NOMO-1 treated with DMSO at 0.1 percent for 48 hours (cell line): ENCODE measurements around the gene TNS3.
"Not testable (repeated sequence)": the region's sequence is repeated elsewhere in the genome, so short reads cannot be mapped to it uniquely, and the experiment has no call there.

ENCODE experiments used
- DNase-seq: peaks from one replicate; lab custom pipeline; 2025; ENCODE audit not compliant: unreplicated experiment; lab: John Stamatoyannopoulos, UW

Gene TNS3

GRCh38 chr7:47273088-47273487 lies 308.8 kb downstream of the TNS3 start:
- no peak for DNase-seq

GRCh38 chr7:47271749-47272148 lies 310.2 kb downstream of the TNS3 start:
- DNase-seq, result no peak

GRCh38 chr7:47268851-47269836 lies 312.8 kb downstream of the TNS3 start:
- no peak for DNase-seq

DNA sequence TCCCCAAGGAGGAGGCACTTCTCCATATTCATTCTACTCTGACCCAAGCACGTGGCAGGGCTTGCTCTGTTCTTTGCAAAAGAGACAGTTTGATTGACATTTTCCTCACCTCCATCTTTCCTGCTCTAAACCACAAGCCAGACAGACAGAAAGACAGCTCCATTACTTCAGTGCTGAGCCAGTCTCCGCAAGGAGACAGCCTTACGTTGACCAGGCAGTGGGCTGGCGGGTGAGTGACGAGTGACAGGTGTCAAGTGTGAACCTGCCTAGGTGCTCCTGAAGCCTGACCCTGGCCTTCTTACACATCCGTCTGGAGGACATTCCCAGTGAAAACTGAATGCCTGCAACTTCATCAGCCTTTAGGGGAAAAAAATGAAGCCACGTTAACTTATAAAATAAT lies 314.6 kb downstream of the TNS3 start:
- no peak for DNase-seq

- no peak for DNase-seq
These were observed 315.1 kb downstream of the TNS3 start for GRCh38 chr7:47266799-47267198.

DNA sequence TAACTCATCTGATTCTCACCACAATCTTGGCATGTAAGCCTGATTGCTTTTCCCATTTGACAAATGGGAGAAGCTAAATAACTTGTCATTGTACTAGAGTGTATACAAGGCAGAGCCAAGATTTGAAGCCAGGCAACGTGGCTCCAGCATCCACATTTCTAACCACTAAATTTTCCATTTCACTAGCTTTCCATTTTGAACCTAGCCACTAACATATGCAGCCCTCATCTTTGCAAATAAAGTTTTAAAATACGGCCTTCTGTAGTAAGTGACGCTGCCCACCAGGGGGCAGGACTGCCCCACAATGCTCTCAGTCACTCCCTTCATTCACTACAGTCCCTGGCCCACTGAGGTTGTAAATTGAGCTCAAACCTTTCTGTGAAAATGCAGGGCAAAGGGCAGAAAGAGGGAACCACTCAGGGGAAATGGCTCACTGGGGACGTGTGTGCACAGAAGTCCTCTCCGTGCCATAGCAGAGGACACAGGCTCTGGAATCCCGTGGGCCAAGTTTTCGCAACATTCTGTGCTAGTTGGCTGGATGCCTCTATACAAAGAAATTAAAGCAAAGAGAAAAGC lies 315.7 kb downstream of the TNS3 start:
- peak; percentile 71 for DNase-seq

GRCh38 chr7:47265621-47266020 lies 316.3 kb downstream of the TNS3 start:
- no peak for DNase-seq

- no peak for DNase-seq
These were observed 317.8 kb downstream of the TNS3 start for GRCh38 chr7:47264021-47264651.

- no peak for DNase-seq
These were observed 319.0 kb downstream of the TNS3 start for GRCh38 chr7:47262881-47263280.

- not testable (repeated sequence) for DNase-seq
These were observed 319.8 kb downstream of the TNS3 start for GRCh38 chr7:47262160-47262559.

GRCh38 chr7:47260270-47260669 lies 321.6 kb downstream of the TNS3 start:
- no peak for DNase-seq

GRCh38 chr7:47259682-47260081 lies 322.2 kb downstream of the TNS3 start:
- no peak for DNase-seq

DNA sequence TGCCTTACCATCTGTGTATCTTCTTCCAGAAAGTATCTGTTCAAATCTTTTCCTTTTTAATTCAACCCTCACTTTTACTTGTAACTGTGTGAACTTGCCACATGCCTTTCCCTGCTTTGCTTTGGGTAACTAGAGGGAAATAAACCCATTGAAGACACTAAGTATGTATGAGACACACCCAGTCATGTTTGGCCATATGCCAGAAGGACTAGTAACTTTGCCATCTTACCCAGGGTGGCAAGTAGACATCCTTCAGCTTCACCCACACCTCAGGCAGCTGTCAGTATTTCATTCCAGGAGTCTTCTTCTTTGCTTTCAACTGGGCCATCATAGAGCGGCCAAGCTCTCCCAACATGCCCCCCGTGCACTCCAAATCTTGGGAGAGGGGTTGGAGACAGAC lies 323.1 kb downstream of the TNS3 start:
- no peak for DNase-seq

- DNase-seq, result no peak
These were observed 325.9 kb downstream of the TNS3 start for GRCh38 chr7:47256016-47256415.

DNA sequence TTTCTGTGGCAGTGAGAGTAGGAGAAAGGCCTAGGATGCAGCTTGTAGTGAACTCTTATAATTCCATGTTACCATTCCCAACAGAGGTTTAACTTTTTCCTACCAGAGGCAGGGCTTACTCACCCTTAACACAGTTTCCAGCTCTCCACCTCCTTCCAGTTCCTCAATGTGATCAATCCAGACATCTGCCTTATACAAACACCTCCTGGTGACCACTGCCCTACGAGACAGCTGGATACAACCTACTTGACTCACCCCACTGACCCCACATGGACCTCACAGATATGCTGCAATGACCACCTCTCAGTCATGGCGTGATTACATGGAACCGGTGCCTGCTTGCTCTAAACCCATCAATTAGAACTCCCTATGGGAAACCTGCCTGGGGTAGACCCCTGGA lies 326.5 kb downstream of the TNS3 start:
- no peak for DNase-seq

GRCh38 chr7:47255007-47255406 lies 326.9 kb downstream of the TNS3 start:
- no peak for DNase-seq

DNA sequence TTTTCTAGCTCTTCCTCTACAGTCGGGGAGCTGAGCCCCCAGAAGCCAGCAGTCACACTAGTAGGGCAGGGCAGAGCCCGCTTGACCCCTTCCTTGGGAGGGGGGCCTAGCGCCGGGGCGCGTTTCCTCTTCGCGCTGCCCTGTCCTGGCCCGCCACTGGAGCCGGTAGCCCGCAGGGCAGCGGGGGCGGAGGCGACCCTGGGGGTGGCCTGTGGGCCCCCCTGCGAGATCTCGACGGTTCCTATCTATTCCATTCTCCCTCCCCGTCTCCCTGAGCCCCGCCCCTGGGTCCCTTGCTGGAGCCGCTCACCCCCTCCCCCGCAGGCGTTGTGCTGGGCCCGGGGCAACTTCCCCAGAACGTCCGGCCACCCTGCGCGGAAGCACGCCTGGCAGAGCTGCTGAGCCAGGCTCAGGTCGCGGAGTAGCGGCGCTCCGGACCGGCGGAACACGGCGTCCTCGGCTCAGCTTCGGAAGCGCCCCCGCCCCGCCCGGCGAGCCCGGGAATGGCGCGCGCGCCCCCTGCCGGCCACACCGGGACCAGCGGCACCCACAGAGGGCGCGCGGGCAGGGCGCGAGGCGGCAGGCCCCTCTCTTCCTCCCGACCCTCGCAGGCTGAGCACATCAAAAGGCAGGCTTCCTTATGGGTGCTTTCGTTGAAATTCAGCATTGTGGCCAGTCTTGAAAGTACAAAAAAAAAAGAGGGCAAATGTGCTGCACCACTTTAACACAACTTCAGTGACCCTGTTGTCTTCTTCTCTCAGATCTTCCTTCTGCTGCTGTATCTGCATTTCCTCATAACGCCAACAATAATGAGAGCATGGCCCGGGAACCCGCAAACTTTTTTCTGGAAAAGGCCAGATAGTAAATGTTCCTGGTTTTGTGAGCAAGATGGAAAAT lies 327.6 kb downstream of the TNS3 start:
- DNase-seq, result peak; percentile 52

DNA sequence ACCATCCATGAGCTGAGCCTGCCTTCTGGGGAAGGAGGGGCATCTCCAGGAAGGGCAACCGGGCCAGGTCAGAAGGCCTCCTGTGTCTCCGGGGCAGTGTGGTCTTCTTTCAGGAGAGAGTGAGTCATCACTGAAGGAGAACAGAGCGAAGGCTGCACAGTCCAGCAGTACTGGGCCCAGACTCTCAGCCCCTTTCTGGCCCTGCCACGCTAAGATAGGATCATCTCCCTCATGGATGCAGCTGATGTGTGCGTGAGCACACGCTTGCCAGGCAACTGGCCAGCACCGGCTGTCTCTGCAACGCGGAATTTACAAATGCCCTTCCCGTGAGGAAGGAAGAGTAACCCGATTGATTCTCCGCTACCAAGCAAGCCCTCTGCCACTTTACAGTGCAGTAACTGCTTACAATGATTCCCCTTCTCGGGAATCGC lies 328.2 kb downstream of the TNS3 start:
- DNase-seq, result peak; percentile 48

- no peak for DNase-seq
These were observed 329.2 kb downstream of the TNS3 start for GRCh38 chr7:47252675-47253074.

DNA sequence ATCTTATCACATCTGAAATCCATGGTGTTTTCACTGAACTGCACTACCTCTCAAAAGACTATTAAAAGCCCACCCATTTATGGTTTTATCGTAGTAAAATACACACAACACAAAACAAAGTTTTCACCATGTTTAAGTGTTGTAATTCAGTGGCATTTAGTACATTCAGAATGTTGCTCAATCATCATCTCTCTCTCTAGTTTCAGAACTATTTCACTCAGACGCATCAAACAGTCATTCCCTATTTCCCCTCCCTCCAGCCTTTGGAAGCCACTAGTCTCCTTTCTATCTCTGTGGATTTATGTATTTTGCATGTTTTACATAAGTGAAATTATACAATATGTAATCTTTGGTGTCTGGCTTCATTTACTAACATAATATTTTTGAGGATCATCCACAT lies 332.6 kb downstream of the TNS3 start:
- DNase-seq, result no peak

GRCh38 chr7:47248797-47249196 lies 333.1 kb downstream of the TNS3 start:
- no peak for DNase-seq
